ENCODE data around the gene CCNL2. TPM values are rescaled to one million over a fixed set of nuclear protein-coding genes. Genes with fewer than 3 reads are reported as not detected.
"Not testable (repeated sequence)": the region's sequence is repeated elsewhere in the genome, so short reads cannot be mapped to it uniquely, and the experiment has no call there.

CCNL2 gene
- total RNA-seq, 1 donor from 2014 or later = 49.4 TPM

DNA sequence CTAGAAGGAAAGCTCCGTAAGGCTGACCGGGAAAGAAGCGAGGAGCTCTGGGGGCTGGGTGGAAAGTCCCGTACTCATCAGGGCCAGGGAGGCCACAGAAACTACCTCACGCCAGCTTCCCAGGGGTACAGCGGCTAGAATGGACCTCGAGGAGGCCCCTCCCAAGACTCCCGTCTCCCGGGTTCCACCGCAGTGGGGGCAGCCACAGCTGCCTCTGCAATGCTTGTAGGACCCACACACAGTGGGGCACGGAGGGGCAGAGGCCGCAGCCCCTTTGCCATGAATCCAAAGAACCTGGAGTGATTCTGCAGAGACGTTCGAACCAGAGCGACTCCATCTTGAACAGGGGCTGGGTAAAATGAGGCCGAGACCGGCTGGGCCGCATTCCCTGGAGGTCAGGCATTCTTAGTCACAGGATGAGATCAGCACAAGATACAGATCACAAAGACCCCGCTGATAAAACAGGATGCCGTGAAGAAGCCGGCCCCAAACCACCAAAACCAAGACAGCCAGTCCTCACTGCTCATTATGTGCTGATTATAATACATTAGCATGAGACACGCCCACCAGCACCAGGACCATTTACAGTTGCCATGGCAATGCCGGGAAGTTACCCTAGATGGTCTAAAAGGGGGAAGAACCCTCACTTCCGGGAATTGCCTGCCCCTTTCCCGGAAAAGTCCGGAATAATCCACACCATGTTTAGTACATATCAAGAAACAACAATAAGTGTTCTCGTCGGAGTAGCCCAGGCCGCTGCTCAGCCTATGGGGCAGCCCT, 23.5 kb upstream of the CCNL2 start:
- intact Hi-C loops (cut with DNase I) = no loop called here
- ATAC-seq (no peak), DNase-seq (ENCODE audit: missing footprints) (no peak)

DNA sequence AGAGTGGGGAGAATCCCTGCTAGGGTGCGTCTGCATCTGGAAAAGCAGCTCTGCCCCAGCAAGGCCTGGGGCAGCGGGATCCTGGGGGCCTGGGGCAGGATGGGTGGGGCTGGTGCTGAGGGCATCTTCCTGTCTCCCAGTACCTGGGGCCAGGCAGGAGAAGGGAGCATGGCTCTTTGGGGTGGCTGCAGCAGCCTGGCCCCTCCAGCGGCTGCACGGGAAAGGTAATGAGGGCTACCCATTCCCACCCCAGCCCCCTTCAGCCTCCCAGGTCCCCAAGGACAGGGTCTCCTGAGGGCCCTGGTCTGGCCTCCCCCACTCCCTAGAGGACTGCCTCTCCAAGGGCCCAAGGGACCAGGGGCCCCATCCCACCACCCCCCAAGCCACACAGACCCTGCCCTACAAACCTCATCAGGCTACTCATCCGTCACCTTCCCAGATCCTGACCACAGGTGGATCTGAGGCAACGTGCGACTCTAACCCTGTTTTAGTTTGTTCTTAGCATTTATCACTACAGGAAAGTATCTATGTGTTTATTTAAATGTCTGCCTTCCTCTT, 22.9 kb upstream of the CCNL2 start:
- intact Hi-C loops (cut with DNase I) = no loop called here
- ATAC-seq = no peak
- no peak for DNase-seq (ENCODE audit: missing footprints)

DNA sequence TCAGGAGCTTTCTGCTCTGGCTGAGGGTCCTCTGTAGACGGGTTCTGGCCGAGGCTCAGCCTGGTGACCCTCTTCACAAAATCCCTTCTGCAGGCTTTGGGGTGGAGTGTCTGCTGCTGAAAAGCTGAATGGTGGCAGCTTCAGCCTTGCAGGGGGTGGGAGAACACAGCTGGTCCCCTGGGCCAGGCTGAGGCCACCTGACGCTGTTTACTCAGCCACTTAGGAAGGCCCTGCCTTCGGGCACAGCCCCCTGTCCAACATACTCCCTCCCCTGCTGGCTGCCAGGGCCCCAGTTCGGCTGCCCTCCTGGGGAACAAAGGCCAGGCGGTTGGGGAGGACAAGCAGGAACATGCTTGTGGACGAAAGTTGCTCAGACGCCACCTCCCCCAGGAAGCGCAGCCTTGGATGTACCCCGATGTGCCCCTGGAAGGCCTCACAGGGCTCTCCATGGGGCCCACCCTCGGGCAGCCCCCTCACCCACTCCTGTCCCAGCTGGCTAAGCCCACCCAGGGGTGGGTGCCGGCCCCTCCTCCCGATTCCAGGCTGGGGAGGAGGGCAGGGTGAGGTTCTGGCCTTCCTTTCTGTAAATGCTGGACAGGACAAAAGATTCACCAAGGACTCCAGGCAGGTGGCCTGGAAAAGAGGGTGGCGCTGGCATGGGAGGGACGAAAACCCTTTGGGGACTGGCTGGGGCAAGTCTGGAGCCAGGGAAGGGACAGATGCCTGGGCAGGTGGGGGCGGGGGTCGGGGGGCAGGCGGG, 22.2 kb upstream of the CCNL2 start, which contains the start of gene ANKRD65:
ANKRD65 (minus strand) TSS at position 130 of the 760 bp plus-strand sequence. CDS start 271 bp downstream, outside the sequence.
- DNase-seq (ENCODE audit: missing footprints) (no peak), ATAC-seq (no peak)

DNA sequence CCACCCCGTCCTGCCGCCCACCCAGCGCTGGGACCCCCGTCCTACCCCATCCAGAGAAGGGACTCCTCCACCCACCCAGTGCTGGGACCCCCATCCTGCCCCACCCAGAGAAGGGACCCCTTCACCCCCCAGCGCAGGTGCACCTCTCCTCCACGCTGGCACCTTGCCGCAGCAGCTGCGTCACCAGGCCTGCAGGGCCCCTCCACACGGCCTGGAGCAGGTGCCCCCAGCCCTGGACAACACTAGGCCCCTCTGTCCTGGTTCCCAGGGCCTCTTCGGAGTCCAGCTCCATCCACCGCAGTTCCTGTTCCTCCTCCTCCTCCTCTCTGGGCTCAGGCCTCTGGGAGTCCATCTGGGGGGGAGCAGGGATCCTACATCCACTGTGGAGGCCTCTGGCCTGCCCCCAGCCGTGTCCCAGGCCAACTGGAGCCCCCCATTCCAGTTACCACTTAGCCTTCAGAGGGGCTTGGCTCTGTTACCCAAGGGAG, 21.6 kb upstream of the CCNL2 start:
- intact Hi-C loops (cut with DNase I) = no loop called here
- no peak for DNase-seq (ENCODE audit: missing footprints)

More for the DNA sequence above, 22.2 kb upstream of the CCNL2 start, which contains the start of gene ANKRD65:
- intact Hi-C loops (cut with DNase I) = no loop called here

DNA sequence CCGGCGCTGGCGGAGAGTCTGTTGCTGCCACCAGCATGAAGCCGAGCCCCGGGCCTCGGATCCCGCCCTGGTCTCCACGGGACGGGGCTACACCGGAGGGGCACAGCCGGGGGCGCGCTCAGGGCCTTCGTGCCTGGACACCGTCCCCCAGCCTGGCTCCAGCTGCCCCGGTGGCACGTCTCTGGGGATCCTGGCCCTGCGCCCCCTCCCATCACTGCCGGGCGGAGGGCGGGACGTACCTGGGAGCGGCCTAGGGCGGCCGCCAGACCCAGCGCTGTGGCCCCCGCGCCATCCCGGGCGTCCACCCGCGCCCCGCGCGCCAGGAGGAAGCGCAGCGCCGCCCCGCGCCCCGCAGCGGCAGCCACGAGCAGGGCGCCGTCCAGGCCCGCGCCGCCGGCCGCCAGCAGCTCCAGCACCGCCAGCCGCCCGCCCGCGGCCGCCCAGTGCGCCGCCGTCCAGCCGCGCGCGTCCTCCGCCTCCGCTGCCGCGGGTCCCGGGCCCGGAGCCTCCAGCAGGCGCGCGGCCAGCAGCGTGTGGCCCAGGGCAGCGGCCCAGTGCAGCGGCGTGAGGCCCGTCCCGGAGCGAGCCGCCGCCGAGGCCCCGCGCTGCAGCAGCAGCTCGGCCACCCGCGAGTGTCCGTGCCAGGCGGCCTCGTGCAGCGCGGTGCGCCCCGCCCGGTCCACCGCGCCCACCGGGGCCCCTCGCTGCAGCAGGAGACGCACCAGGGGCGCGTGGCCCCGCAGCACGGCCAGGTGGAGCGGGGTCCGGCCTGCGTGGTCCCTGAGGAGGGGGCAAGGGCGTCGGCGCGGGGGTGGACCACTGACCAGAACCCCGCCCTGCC, 20.9 kb upstream of the CCNL2 start:
- intact Hi-C loops (cut with DNase I) = no loop called here
- peak; percentile 57 for DNase-seq (ENCODE audit: missing footprints)
- ATAC-seq = peak; percentile 80

More for the DNA sequence above, 21.6 kb upstream of the CCNL2 start:
- no peak for ATAC-seq

DNA sequence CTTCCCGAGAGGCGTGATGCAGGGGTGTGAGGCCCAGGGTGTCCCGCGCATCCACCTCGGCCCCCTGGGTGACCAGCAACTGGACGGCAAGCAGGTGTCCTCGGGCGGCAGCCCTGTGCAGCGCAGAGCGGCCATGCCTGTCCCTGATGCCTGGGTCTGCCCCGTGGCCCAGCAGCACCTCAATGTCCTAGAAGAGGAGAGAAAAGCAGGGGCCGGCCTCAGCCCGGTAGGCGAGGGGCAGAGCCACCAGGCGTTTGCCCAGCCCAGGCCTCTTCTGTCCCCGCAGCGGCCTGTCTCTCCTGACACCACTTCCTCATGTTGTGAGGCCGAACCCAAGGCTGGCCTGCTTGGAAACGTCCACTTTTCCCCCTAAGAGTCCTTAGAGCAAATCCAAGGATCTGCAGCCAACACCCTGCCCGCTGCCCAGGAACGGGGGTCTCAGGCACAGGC, 20.3 kb upstream of the CCNL2 start:
- intact Hi-C loops (cut with DNase I) = no loop called here
- ATAC-seq = peak; percentile 21
- DNase-seq (ENCODE audit: missing footprints) = peak; percentile 40

DNA sequence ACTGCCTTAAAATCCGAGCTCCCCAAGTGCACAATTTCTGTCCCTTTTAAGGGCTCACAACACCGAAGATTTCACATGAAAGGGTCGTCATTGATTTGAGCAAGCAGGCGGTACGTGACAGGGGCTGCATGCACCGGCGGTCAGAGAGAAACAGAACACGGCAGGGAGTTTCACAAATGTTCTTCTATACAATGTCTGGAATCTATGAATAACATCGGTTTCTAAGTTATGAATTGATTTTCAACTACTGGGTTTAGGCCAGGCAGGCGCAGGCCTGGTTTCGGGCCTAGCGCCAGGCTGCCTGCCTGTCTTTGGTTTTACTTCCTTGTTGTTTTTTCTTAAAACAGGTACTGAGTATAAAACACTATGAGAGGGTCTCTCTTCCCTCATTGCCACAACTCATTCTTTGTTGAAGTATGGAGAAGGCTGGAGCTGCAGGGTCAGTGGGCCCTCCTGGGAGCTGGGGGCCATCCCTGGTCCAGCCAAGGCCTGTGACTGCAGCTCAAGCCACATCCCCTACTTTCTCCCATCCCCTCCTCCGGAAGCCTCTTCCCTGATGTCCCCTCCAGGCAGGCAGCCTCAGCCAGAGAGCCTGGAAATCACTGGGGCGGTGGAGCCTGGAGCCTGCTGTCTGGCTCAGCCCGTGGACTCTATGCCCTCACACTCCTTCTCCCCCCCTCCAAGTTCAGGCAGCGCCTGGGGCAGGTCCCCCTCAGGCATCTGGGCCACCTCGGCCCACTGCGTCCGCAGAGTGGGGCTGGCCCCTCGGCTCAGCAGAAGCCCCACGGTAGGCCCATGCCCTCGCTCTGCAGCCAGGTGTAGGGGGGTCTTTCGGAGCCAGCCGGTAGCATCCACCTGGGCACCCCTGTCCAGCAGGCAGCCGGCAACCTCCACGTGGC, 19.6 kb upstream of the CCNL2 start:
- no peak for ATAC-seq
- intact Hi-C loops (cut with DNase I) = no loop called here
- peak; percentile 46 for DNase-seq (ENCODE audit: missing footprints)

DNA sequence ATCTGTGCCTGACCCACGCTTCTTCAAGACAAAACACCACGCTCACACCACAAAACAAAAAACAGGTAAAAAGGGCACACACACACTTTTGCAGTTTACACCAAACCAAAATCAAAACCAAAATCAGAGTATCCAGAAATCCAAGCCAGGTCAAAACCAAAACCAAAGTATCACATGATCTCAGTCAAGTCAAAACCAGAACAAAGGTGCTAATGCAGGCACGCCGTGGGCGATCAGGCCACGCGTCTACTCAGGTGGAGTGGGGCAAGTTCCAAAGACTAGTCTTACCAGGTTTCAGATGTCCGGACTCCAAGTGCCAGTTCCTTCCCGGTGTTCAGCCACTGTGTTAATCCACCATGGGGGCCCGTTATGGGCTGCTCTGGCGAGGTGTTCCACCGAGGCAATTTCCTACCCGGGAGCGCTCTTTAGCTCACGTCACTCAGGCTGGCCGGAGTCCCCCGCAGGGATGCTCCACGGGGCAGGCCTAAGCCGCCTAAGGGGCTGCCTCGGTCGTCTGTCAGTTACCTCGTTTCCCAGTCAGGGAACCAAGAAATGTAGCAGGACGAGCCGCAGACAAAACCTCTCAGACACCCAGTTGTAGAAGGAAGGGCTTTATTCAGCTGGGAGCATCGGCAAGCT, 18.8 kb upstream of the CCNL2 start:
- DNase-seq (ENCODE audit: missing footprints); intact Hi-C loops (cut with DNase I); ATAC-seq: not testable (repeated sequence)

DNA sequence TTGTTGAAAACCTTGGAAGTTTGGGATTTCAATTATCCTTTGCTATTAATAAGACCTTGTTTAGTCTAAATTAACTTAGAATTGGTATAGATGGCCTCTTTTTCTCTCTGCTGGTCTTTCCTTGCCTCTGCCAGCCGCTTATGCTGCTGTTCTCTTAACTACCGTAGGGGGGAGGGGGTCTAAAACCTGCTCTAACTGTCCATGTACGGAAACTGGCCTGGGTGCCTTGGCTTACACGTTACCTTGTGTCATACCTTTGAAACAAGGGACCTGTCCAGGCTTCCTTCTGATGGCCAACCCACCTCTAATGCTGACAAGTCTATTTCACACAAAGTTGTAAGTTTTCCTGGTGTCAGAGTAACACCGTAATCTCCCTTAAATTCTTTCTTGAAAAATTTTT, 18.3 kb upstream of the CCNL2 start:
- ATAC-seq; DNase-seq (ENCODE audit: missing footprints); intact Hi-C loops (cut with DNase I): not testable (repeated sequence)

DNA sequence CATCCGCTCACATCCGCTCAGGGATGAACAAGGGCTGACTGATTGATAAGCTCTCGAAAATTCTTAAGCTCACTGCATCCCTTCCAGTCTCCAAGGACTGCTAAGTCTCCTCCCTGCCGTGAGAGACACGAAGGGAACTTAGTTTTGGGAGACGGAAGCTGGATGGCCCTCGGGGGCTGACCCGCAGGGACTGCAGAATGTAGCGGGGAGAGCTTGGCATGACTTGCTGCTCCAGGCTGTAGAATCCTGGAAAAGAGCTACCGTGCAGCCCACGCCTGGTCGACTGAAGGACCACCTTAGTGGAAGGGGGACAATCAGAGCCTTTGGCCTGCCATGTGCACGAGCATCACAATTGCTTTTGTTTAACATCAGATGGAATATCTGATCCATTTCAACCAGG, 16.6 kb upstream of the CCNL2 start:
- ATAC-seq (no peak), DNase-seq (ENCODE audit: missing footprints) (no peak)
- intact Hi-C loops (cut with DNase I) = no loop called here

DNA sequence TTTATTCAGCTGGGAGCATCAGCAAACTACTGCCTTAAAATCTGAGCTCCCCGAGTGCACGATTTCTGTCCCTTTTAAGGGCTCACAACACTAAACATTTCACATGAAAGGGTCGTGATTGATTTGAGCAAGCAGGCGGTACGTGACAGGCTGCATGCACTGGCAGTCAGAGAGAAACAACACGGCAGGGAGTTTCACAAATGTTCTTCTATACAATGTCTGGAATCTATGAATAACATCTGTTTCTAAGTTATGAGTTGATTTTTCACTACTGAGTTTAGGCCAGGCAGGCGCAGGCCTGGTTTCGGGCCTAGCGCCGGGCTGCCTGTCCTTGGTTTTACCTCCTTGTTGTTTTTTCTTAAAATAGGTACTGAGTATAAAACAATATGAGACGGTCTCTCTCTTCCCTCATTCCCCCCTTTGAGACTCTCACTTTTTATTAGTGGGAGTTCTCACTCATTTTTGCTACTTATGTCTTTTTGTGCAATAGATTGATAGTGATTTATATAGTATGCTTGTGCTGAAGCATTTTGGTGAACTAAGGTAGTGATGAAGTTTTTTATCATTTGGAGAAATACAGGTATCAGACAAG, 13.3 kb upstream of the CCNL2 start:
- intact Hi-C loops (cut with DNase I); ATAC-seq; DNase-seq (ENCODE audit: missing footprints): not testable (repeated sequence)

DNA sequence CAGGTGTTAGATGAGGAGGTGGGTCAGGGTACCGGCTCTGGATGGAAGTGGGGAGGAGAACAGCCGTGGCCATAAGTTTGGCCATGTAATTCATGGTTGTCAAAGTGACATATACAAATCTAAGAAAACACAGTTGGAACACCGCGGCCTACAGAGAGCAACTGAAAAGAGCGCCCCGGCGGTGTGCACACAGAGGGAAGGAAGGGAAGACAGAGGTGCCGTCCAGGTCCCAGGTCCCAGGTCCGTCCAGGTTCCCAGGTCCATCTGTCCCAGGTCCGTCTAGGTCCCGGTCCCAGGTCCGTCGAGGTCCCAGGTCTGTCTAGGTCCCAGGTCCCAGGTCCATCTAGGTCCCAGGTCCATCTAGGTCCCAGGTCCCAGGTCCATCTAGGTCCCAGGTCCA, 12.5 kb upstream of the CCNL2 start:
- intact Hi-C loops (cut with DNase I) = no loop called here
- DNase-seq (ENCODE audit: missing footprints) (no peak), ATAC-seq (no peak)

DNA sequence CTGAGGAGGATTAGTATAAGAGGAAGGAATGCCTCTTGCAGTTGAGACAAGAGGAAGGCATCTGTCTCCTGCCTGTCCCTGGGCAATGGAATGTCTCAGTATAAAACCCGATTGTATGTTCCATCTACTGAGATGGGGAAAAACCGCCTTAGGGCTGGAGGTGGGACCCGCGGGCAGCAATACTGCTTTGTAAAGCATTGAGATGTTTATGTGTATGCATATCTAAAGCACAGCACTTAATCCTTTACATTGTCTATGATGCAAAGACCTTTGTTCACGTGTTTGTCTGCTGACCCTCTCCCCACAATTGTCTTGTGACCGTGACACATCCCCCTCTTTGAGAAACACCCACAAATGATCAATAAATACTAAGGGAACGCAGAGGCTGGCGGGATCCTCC, 11.1 kb upstream of the CCNL2 start:
- ATAC-seq; intact Hi-C loops (cut with DNase I); DNase-seq (ENCODE audit: missing footprints): not testable (repeated sequence)

DNA sequence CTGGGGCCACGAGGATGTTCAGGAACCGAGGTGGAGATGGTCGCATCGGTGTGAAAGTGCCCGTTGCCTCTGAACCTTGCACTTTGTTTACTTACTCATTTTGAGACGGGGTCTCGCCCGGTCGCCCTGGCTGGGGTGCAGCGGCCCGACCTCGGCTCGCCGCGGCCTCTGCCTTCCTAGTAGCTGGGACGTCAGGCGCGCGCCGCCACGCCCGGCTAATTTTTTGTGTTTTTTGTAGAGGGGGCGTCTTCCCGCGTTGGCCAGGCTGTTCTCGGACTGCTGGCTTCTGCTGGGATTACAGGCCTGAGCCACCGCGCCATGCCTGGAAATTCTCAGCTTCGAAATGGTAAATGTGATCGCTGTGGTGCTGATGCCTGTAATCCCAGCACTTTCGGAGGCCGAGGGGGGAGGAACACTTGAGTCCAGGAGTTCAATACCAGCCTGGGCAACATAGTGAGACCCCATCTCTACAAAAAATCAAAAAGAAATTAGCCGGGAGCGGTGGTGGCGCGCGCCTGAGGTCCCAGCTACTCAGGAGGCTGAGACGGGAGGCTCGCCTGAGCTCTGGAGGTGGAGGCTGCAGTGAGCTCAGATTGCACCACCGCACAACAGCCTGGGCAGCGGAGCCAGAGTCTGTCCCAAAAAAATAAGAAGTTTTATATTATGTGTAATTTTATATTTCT, 8.6 kb upstream of the CCNL2 start:
- intact Hi-C loops (cut with DNase I) = loop anchor here (5.0 kb wide), 1 partner anchor 35 kb away; no protein-coding TSS in a partner anchor
- no peak for DNase-seq (ENCODE audit: missing footprints)

DNA sequence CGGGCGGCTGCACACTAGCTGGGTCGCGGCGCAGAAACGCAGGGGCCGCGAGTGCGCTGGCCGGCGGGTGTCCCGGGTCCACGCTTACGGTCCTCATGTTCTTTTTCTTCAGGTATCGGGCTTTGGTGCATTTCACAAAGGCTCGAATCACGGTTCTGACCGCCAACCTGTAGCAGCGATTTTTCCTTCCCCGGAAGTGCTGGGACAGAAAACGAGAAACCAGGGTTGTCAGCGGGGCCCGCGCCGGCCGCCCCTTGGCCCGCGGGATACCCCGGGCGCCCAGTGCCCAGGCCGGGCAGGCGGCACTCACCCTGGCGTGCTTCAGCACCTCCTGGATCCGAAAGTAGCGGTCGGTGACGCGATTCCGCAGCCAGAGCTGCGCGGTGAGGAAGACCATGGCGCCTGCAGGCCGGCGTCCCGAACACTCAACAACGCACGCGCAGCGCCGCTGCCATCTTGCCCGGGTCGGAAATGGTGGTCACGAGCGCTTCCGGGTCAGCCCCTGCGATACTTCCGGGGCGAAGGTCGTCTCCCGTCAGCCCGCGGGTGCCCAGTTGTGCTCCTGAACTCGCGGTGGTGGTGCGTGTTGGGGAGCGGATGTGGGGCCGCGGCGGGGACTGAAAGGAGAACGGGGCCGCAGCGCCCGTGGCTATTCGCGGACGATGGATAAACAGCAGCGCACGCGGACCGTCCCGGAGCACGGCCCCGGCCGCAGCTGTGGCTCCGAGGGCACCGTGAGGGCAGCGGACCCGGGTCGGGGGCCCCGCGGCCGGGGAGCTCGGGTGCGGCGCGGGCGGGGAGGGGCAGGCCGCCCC, 7.9 kb upstream of the CCNL2 start, which contains the start of gene MRPL20:
MRPL20 (minus strand) TSS at position 473 of the 815 bp plus-strand sequence; CDS start at position 397, 76 bp downstream.
- intact Hi-C loops (cut with DNase I) = loop anchor here (5.0 kb wide), 1 partner anchor 35 kb away; no protein-coding TSS in a partner anchor
- peak; percentile 98 for ATAC-seq
- peak; percentile 98 for DNase-seq (ENCODE audit: missing footprints)

More for the DNA sequence above, 8.6 kb upstream of the CCNL2 start:
- no peak for ATAC-seq
